ENCODE results near the gene RRP36. TPM values are rescaled to one million over a fixed set of nuclear protein-coding genes. Genes with fewer than 3 reads are reported as not detected.

RRP36 gene, protein sequence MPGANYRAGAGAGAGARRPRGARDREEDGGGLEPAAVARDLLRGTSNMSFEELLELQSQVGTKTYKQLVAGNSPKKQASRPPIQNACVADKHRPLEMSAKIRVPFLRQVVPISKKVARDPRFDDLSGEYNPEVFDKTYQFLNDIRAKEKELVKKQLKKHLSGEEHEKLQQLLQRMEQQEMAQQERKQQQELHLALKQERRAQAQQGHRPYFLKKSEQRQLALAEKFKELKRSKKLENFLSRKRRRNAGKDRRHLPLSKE
- total RNA-seq = 24.8 TPM
- long read RNA-seq, transcript RRP36-201 (7 exons, 1,159 nt) = major isoform, 16 of 17 reads
- long read RNA-seq, partial matches to known transcripts = 0 of 17 reads
- long read RNA-seq, other reads (novel, unspliced or antisense) = 1 of 17 reads

DNA sequence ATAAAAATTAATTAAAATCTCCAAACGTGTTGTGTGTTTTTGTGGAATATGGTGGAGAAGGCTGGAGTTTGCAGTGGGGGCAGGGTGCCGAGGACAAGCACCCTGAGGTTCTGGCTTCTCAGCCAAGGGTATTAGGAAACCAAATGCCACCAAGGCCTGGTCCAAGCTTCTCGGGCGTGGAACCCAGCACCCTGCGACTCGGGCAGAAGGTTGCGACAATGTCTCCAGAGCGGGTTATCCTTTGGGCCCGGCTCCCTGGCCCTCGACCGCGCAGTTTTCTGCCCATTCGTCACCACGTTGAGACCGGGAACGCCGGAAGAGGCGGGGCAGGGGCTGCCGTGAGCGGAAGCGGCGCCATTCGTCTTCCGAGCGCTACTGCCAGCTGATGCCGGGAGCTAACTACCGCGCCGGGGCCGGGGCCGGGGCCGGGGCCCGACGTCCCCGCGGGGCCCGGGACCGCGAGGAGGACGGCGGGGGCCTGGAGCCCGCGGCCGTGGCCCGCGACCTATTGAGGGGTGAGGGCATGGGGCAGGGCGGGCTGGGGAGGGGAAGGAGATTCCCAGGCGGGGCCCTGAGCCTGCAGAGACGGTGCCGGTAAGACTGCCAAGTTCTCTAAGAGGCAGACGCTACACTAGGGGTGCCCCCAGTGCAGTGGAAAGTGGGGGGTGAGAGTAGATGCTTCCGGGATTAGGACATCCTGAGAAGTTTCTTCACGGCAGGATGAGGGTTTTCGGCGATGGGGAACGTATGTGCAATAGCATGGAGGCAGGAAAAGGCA lies at the start of gene RRP36:
TSS of gene RRP36 (plus strand) at position 354 of the 778 bp plus-strand sequence. CDS start at position 386, 32 bp downstream.
- Histone ChIP-seq H3K27ac (replicated peaks) (peak within 1 kb of the TSS; percentile 88), H3K27me3 (ENCODE audit: low read depth) (no peaks in the 10 kb centered on the region), H3K9me3 (replicated peaks) (no peaks in the 10 kb centered on the region), H3K4me1 (peaks cover 61% of the 10 kb centered on the region), H3K4me3 (peak within 1 kb of the TSS; percentile 96), H3K36me3 (peaks cover 61% of the 10 kb centered on the region)
- DNase-seq = peak; percentile 81
- intact Hi-C loops (cut with micrococcal nuclease) = no loop called here
- TF ChIP-seq, protein P1, sequence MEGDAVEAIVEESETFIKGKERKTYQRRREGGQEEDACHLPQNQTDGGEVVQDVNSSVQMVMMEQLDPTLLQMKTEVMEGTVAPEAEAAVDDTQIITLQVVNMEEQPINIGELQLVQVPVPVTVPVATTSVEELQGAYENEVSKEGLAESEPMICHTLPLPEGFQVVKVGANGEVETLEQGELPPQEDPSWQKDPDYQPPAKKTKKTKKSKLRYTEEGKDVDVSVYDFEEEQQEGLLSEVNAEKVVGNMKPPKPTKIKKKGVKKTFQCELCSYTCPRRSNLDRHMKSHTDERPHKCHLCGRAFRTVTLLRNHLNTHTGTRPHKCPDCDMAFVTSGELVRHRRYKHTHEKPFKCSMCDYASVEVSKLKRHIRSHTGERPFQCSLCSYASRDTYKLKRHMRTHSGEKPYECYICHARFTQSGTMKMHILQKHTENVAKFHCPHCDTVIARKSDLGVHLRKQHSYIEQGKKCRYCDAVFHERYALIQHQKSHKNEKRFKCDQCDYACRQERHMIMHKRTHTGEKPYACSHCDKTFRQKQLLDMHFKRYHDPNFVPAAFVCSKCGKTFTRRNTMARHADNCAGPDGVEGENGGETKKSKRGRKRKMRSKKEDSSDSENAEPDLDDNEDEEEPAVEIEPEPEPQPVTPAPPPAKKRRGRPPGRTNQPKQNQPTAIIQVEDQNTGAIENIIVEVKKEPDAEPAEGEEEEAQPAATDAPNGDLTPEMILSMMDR (IDR thresholded peaks at IDR 0.05; ENCODE audit: borderline replicate concordance) = no peak

DNA sequence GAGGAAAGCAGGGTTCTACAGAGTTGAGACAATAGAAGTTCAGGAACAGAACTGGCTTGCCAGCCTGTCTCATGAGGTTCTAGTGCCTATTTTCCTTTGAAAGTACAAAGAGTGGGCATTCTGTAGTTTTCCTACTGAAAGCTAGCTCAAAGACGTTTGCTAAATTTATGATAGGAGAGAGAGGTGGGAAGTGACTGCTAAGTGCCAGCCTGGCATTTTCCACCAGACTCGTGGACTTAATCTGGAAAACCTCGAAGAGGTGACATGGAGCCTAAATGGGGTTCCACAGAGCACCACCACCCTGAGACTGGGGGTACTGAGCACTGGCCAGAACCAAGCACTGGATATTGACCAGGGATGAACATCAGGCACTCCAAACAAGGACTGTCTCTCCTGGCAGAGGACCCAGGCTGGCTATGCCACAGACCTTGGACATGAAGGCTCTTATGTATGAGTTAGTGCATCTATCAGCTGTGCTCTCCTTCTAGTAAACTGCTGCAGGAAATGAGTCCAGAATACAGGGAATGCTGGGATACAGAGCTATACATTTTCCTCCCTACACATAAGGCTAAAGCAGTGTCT lies 49.6 kb upstream of the RRP36 start:
- peaks cover 17% of the 10 kb centered on the region for H3K4me1 ChIP-seq
- H3K36me3 ChIP-seq = peaks cover 47% of the 10 kb centered on the region
- DNase-seq = no peak
- TF ChIP-seq, protein P1 (IDR thresholded peaks at IDR 0.05; ENCODE audit: borderline replicate concordance) = no peak
- intact Hi-C loops (cut with micrococcal nuclease) = no loop called here
- no peak overlapping the region for H3K4me3 ChIP-seq
- H3K9me3 ChIP-seq (replicated peaks) = no peaks in the 10 kb centered on the region
- H3K27ac ChIP-seq (replicated peaks) = no peak overlapping the region
- H3K27me3 ChIP-seq (ENCODE audit: low read depth) = no peaks in the 10 kb centered on the region

DNA sequence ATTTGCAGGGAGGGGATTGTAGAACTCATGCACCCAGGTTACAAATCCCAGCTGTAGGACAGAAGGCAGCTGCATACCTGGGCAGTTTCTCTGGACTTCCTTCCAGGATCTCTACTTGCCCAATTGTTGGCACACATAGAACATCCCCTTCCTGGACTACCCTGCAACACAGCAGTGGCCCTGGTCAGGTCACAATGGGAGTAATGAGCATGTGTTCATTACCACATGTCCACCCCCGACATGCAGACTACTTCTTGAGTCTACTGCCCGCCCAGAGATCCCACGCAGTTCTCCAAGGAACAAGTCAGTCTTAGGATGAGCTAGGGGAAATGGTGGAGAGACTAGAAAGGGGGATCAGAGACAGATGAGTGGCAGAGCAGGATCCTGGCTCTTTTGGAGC lies 47.5 kb upstream of the RRP36 start:
- intact Hi-C loops (cut with micrococcal nuclease) = no loop called here
- TF ChIP-seq, protein P1 (IDR thresholded peaks at IDR 0.05; ENCODE audit: borderline replicate concordance) = no peak
- no peaks in the 10 kb centered on the region for H3K27me3 ChIP-seq (ENCODE audit: low read depth)
- no peak overlapping the region for H3K27ac ChIP-seq (replicated peaks)
- no peak overlapping the region for H3K4me3 ChIP-seq
- peaks cover 38% of the 10 kb centered on the region for H3K4me1 ChIP-seq
- no peak for DNase-seq
- peaks cover 31% of the 10 kb centered on the region for H3K36me3 ChIP-seq
- no peaks in the 10 kb centered on the region for H3K9me3 ChIP-seq (replicated peaks)

DNA sequence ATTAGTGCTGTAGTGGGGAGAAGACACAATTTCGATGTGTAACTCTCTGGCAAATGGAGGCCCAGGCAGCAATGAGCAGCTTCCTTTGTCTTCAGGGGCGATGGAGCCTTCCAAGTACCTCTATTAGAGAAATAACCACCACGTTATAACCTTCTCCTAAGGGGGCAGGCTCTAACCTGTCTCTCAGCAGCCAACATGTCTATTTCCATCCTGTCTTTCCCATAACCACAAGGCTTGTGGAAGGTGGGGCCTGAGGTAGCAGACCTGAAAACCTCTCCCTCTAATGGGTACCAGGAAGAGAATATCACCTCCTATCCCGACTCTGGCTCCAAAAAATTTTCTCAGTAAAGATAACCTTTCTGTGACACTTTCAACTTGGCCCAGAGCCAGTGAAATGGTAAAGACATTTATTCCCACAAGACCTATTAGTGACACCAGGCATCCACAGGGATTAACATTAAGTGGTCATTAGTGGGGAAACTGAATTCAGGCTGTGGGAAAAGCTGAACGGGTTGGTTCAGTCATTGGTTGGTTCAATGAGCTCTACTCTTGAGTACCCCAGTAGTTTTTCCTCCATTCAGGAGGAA lies 46.4 kb upstream of the RRP36 start:
- intact Hi-C loops (cut with micrococcal nuclease) = no loop called here
- Histone ChIP-seq H3K36me3 (peaks cover 20% of the 10 kb centered on the region), H3K27ac (replicated peaks) (no peak overlapping the region), H3K4me3 (no peak overlapping the region), H3K4me1 (peaks cover 49% of the 10 kb centered on the region), H3K27me3 (ENCODE audit: low read depth) (no peaks in the 10 kb centered on the region), H3K9me3 (replicated peaks) (no peaks in the 10 kb centered on the region)
- TF ChIP-seq, protein P1 (IDR thresholded peaks at IDR 0.05; ENCODE audit: borderline replicate concordance) = no peak
- DNase-seq = no peak

DNA sequence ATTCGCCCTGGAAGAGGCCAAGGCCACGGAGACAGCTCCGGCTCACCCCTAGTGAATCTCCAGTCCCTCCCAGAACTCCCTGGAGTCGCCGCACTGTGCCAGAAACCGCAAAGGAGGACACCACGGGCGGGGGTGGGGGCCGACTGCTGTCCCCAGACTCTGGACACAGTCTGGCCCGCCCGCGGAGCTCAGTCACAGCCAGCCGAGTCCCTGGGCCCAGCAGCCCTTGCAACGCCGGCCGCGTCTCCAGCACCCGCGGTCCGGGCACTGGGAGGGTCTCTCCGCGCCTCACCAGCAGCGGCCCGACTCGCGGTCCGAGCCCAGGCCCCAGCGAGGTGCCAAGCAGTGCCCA lies 43.0 kb upstream of the RRP36 start:
- H3K9me3 ChIP-seq (replicated peaks) = no peaks in the 10 kb centered on the region
- intact Hi-C loops (cut with micrococcal nuclease) = no loop called here
- peaks cover 43% of the 10 kb centered on the region for H3K4me1 ChIP-seq
- H3K27ac ChIP-seq (replicated peaks) = peak overlapping the region; percentile 95
- TF ChIP-seq, protein P1 (IDR thresholded peaks at IDR 0.05; ENCODE audit: borderline replicate concordance) = no peak
- peak; percentile 25 for DNase-seq
- peaks cover 12% of the 10 kb centered on the region for H3K36me3 ChIP-seq
- no peaks in the 10 kb centered on the region for H3K27me3 ChIP-seq (ENCODE audit: low read depth)
- peak overlapping the region; percentile 99 for H3K4me3 ChIP-seq

Data from left ventricle myocardium inferior (tissue), 1 donor.